K562 (cell line): ENCODE results near the gene PSMB2. TPM values are rescaled to one million over a fixed set of nuclear protein-coding genes. Genes with fewer than 3 reads are reported as not detected.

ENCODE experiments used
- BCLAF1 ChIP-seq, 2 experiments: fragments of 450-650 bp in 1 of 2; IDR thresholded peaks; 2 replicates each; pipeline ENCODE4 v1.6.1; 2011 to 2017; ENCODE audit warnings: low read depth in 2 of 2, antibody characterized with exemption in 1 of 2, borderline replicate concordance in 1 of 2, low read length in 1 of 2, mild to moderate bottlenecking in 1 of 2, mixed read lengths in 1 of 2; ENCODE audit not compliant: control insufficient read depth in 1 of 2
- CBFB ChIP-seq: sonication (generic); formaldehyde crosslinking; IDR thresholded peaks from 2 replicates; pipeline ENCODE4 v1.4.0; 2020; ENCODE audit warnings: mild to moderate bottlenecking, missing genetic modification reagents
- FUS ChIP-seq: fragments of 200-400 bp; formaldehyde crosslinking; optimal IDR thresholded peaks from 2 replicates; pipeline ENCODE3; 2017; ENCODE audit warnings: low read depth, low read length
- GMEB1 ChIP-seq: fragments of 250-450 bp; sonication (Bioruptor Pico); IDR thresholded peaks from 2 replicates; pipeline ENCODE4 v1.4.0; 2020; ENCODE audit warnings: mild to moderate bottlenecking
- HMG20B ChIP-seq: fragments of 250-450 bp; sonication (Bioruptor Pico); IDR thresholded peaks from 2 replicates; pipeline ENCODE4 v1.5.0; 2021; ENCODE audit warnings: mild to moderate bottlenecking
- KDM4B ChIP-seq, 2 experiments: fragments of 450-650 bp in 1 of 2; sonication (generic) in 1 of 2; IDR thresholded peaks; 2 replicates each; pipeline ENCODE4 v1.6.1; 2016 to 2017; ENCODE audit warnings: borderline replicate concordance in 2 of 2, antibody characterized with exemption in 1 of 2, low read depth in 1 of 2, mild to moderate bottlenecking in 1 of 2
- NELFE ChIP-seq: IDR thresholded peaks from 2 replicates; pipeline ENCODE4 v1.6.1; 2011; ENCODE audit warnings: mild to moderate bottlenecking; ENCODE audit not compliant: insufficient read depth, insufficient read length
- SAFB2 ChIP-seq: fragments of 200-400 bp; formaldehyde crosslinking; IDR thresholded peaks from 2 replicates; pipeline ENCODE4 v1.6.1; 2018; ENCODE audit warnings: borderline replicate concordance, low read length, low read depth, moderate library complexity; ENCODE audit not compliant: severe bottlenecking
- SMARCE1 ChIP-seq: fragments of 450-650 bp; IDR thresholded peaks from 2 replicates; pipeline ENCODE4 v1.7.1; 2016; ENCODE audit warnings: mild to moderate bottlenecking
- STAT5B ChIP-seq: fragments of 250-450 bp; sonication (Bioruptor Pico); IDR thresholded peaks from 2 replicates; pipeline ENCODE4 v1.8.0; 2021; ENCODE audit warnings: mild to moderate bottlenecking, inconsistent platforms
- U2AF2 ChIP-seq: fragments of 200-400 bp; formaldehyde crosslinking; optimal IDR thresholded peaks from 2 replicates; pipeline ENCODE3; 2017; ENCODE audit warnings: low read depth, mild to moderate bottlenecking, low read length
- ZNF124 ChIP-seq: sonication (generic); formaldehyde crosslinking; IDR thresholded peaks from 2 replicates; pipeline ENCODE4 v1.8.1; 2022; ENCODE audit warnings: missing genetic modification reagents
- ZNF785 ChIP-seq: fragments of 250-450 bp; sonication (Bioruptor Pico); IDR thresholded peaks from 2 replicates; pipeline ENCODE4 v1.4.0; 2020; ENCODE audit warnings: mild to moderate bottlenecking
- ZNF830 ChIP-seq: fragments of 250-450 bp; sonication (Bioruptor Pico); IDR thresholded peaks from 2 replicates; pipeline ENCODE4 v1.5.0; 2021; ENCODE audit warnings: mild to moderate bottlenecking
- polyA plus RNA-seq, 8 experiments: library from polyadenylated mRNA; depleted of rRNA in 4 of 8; stranded (reverse) in 5 of 8; unstranded in 3 of 8; fragments of >200 nt; fragmentation: Nextera tagmentation in 2 of 8; fragmentation: Illumina TruSeq in 1 of 8; extraction: Ambion mirVana in 2 of 8; extraction: Trizol in 1 of 8; gene quantifications; 2 replicates each; pipeline versions ENCODE4 v1.2.1 to v1.2.3, GENCODE V29; 2011 to 2014; ENCODE audit warnings: inconsistent platforms in 1 of 8, missing spikeins in 1 of 8
- total RNA-seq, 7 experiments: library from RNA; depleted of rRNA in 6 of 7; stranded (reverse); fragments of >200 nt in 6 of 7; fragmentation: Illumina TruSeq in 2 of 7; extraction: Trizol in 2 of 7; gene quantifications; 2 replicates each; pipeline versions ENCODE4 v1.2.1 to v1.2.3, GENCODE V29; 2011 to 2021; ENCODE audit warnings: low replicate concordance in 1 of 7
- TF ChIP-seq, protein P1 (sequence below): sonication (generic); IDR thresholded peaks from 2 replicates; pipeline ENCODE4 v1.6.1; 2016
- TF ChIP-seq, protein P2 (sequence below): sonication (generic); formaldehyde crosslinking; IDR thresholded peaks from 2 replicates; pipeline ENCODE4 v1.8.1; 2023; ENCODE audit warnings: mild to moderate bottlenecking, missing genetic modification reagents

PSMB2 gene
- total and polyA plus RNA-seq, 9 of the 15 experiments (the other 6 are each of a cell fraction or from before 2014, with no cell fraction given) = 71.7 to 543 (median 165) TPM

- TF ChIP-seq, protein P1, sequence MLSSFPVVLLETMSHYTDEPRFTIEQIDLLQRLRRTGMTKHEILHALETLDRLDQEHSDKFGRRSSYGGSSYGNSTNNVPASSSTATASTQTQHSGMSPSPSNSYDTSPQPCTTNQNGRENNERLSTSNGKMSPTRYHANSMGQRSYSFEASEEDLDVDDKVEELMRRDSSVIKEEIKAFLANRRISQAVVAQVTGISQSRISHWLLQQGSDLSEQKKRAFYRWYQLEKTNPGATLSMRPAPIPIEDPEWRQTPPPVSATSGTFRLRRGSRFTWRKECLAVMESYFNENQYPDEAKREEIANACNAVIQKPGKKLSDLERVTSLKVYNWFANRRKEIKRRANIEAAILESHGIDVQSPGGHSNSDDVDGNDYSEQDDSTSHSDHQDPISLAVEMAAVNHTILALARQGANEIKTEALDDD = no peak
- TF ChIP-seq ZNF830 (CRISPR knock-in tag) (no peak), KDM4B (IDR thresholded peaks at IDR 0.05; ENCODE audit: borderline replicate concordance in 2 of 2, low read depth in 1 of 2) (peak in 1 of 2 experiments; percentile 96; a peak in 2 of 4 replicates), BCLAF1 (IDR thresholded peaks at IDR 0.05; ENCODE audit: borderline replicate concordance in 1 of 2, control insufficient read depth in 1 of 2, low read depth in 2 of 2, low read length in 1 of 2) (no peak), GMEB1 (CRISPR knock-in tag) (no peak; the same call in 1 of the 2 replicates), FUS (no peak), STAT5B (no peak), ZNF785 (no peak), SAFB2 (no peak), HMG20B (CRISPR knock-in tag) (no peak), SMARCE1 (peak; percentile 60), CBFB (CRISPR knock-in tag) (no peak), U2AF2 (no peak), NELFE (no peak), ZNF124 (no peak)
- TF ChIP-seq, protein P2, sequence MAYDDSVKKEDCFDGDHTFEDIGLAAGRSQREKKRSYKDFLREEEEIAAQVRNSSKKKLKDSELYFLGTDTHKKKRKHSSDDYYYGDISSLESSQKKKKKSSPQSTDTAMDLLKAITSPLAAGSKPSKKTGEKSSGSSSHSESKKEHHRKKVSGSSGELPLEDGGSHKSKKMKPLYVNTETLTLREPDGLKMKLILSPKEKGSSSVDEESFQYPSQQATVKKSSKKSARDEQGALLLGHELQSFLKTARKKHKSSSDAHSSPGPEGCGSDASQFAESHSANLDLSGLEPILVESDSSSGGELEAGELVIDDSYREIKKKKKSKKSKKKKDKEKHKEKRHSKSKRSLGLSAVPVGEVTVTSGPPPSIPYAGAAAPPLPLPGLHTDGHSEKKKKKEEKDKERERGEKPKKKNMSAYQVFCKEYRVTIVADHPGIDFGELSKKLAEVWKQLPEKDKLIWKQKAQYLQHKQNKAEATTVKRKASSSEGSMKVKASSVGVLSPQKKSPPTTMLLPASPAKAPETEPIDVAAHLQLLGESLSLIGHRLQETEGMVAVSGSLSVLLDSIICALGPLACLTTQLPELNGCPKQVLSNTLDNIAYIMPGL (CRISPR knock-in tag) = 0 out of 2 replicates have a peak, but pooled peaks have one; percentile 30
Observed at GRCh38 chr1:35557611-35558373, 83.5 kb downstream of the PSMB2 start, which contains the start of gene NCDN (continued).
